Body of pancreas (tissue), 4 donors: ENCODE data around the gene GP1BB.

Experiments used
- POLR2A ChIP-seq, 3 donors: fragments of 450-650 bp; IDR thresholded peaks; one replicate each; pipeline ENCODE4 v1.6.1; 2016; ENCODE audit warnings: antibody characterized with exemption in 3 of 3, mild to moderate bottlenecking in 2 of 3
- TF ChIP-seq, protein P1 (sequence below), 7 experiments: fragments of 450-650 bp in 4 of 7; fragments of 200-600 bp in 3 of 7; sonication (generic) in 3 of 7; IDR thresholded peaks; one replicate each; pipeline ENCODE4 v1.5.1; 2016 to 2019; ENCODE audit warnings: antibody characterized with exemption in 7 of 7

DNA sequence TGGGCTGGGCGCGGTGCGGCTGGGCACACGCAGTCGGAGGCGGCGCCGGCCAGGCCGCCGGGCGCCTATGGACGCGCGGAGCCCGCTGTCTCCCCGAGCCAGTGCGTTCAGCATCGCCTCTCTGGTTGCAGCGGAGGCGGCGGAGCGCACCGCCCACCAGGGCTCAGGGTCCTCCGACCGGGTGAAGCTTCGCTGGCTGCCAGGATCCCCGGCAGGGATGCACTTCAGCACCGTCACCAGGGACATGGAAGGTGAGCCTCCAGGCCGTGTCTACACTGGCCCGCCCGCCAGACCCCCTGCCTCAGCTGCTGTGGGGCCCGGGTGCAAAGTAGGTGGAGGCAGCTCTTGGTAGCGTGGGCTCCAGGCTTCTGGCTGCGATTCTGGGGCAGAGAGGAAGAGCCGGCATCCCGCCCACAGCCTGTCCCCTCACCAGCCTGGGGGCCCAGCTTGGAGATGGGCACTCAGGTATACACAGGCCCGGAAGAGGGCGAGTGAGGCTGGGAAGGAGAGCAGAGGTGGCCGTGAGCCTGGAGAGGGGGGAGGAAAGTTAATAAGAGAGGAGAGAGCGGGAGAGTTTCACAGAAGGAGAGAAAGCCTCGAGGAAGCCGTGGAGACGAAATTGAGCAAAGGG is 36.2 kb downstream of the GP1BB start:
- TF ChIP-seq POLR2A (IDR thresholded peaks at IDR 0.05): no peak
- TF ChIP-seq, protein P1, sequence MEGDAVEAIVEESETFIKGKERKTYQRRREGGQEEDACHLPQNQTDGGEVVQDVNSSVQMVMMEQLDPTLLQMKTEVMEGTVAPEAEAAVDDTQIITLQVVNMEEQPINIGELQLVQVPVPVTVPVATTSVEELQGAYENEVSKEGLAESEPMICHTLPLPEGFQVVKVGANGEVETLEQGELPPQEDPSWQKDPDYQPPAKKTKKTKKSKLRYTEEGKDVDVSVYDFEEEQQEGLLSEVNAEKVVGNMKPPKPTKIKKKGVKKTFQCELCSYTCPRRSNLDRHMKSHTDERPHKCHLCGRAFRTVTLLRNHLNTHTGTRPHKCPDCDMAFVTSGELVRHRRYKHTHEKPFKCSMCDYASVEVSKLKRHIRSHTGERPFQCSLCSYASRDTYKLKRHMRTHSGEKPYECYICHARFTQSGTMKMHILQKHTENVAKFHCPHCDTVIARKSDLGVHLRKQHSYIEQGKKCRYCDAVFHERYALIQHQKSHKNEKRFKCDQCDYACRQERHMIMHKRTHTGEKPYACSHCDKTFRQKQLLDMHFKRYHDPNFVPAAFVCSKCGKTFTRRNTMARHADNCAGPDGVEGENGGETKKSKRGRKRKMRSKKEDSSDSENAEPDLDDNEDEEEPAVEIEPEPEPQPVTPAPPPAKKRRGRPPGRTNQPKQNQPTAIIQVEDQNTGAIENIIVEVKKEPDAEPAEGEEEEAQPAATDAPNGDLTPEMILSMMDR (IDR thresholded peaks at IDR 0.05): no peak
